Stimulated activated CD8-positive, alpha-beta memory T cell treated with anti-CD3 and anti-CD28 coated beads, Interleukin-7, amount 100 ng/mL, for 4 hours (primary cell): ENCODE results near the gene PPP1CC.
"Not testable (repeated sequence)": the region's sequence is repeated elsewhere in the genome, so short reads cannot be mapped to it uniquely, and the experiment has no call there.

Source experiments
- DNase-seq, 2 donors: peaks; one replicate each; pipeline ENCODE4 v3.0.0-alpha.2; 2020; ENCODE audit warnings: low read depth in 2 of 2

The PPP1CC gene

GRCh38 chr12:110742718-110743570 lies at the start of gene PPP1CC:
PPP1CC (minus strand) TSS chr12:110742891; CDS start chr12:110742707, 184 bp downstream.
- DNase-seq = peak; percentile 86 to 89

GRCh38 chr12:110791589-110791988 lies 48.9 kb upstream of the PPP1CC start:
- DNase-seq = no peak

- DNase-seq = no peak
Measured at GRCh38 chr12:110790301-110790700, 47.6 kb upstream of the PPP1CC start.

- no peak for DNase-seq
Measured at GRCh38 chr12:110786012-110786411, 43.3 kb upstream of the PPP1CC start.

- no peak for DNase-seq
Measured at GRCh38 chr12:110785240-110785639, 42.5 kb upstream of the PPP1CC start.

GRCh38 chr12:110782922-110783321 lies 40.2 kb upstream of the PPP1CC start:
- no peak for DNase-seq

- no peak for DNase-seq
Measured at GRCh38 chr12:110782094-110782493, 39.4 kb upstream of the PPP1CC start.

- peak; percentile 8 to 24 for DNase-seq
Measured at GRCh38 chr12:110780448-110780847, 37.8 kb upstream of the PPP1CC start.

GRCh38 chr12:110778833-110779577 lies 36.3 kb upstream of the PPP1CC start:
- no peak for DNase-seq

- peak; percentile 3 to 46 for DNase-seq
Measured at GRCh38 chr12:110776410-110776809, 33.7 kb upstream of the PPP1CC start.

GRCh38 chr12:110775997-110776396 lies 33.3 kb upstream of the PPP1CC start:
- DNase-seq = no peak

- DNase-seq = no peak
Measured at GRCh38 chr12:110774824-110775223, 32.1 kb upstream of the PPP1CC start.

- DNase-seq = no peak
Measured at GRCh38 chr12:110768960-110769359, 26.3 kb upstream of the PPP1CC start.

- DNase-seq = no peak
Measured at GRCh38 chr12:110767863-110768262, 25.2 kb upstream of the PPP1CC start.

GRCh38 chr12:110766311-110767154 lies 23.8 kb upstream of the PPP1CC start:
- DNase-seq = no peak

GRCh38 chr12:110765572-110765971 lies 22.9 kb upstream of the PPP1CC start:
- DNase-seq = not testable (repeated sequence)

- no peak for DNase-seq
Measured at GRCh38 chr12:110765111-110765510, 22.4 kb upstream of the PPP1CC start.

GRCh38 chr12:110763583-110763982 lies 20.9 kb upstream of the PPP1CC start:
- DNase-seq = no peak

- no peak for DNase-seq
Measured at GRCh38 chr12:110762891-110763290, 20.2 kb upstream of the PPP1CC start.

- DNase-seq = no peak
Measured at GRCh38 chr12:110760204-110760609, 17.5 kb upstream of the PPP1CC start.

- DNase-seq = no peak
Measured at GRCh38 chr12:110758922-110759321, 16.2 kb upstream of the PPP1CC start.

GRCh38 chr12:110756611-110757010 lies 13.9 kb upstream of the PPP1CC start:
- no peak for DNase-seq
